Dendritic cell treated with granulocyte-macrophage colony-stimulating factor and Interleukin-4, amounts not matched to agents 40 ng/mL and 50 ng/mL, for 4 days (primary cell): ENCODE results near the gene DESI2.

Experiments
- H3K27ac Mint-ChIP-seq: one replicate; pipeline ENCODE4 v1.8.0; 2022; ENCODE audit warnings: mild to moderate bottlenecking, mixed read lengths
- H3K27me3 Mint-ChIP-seq: one replicate; pipeline ENCODE4 v1.8.0; 2022; ENCODE audit warnings: mild to moderate bottlenecking, mixed read lengths
- H3K36me3 Mint-ChIP-seq: one replicate; pipeline ENCODE4 v1.8.0; 2022; ENCODE audit warnings: low read depth, mixed read lengths
- H3K4me1 Mint-ChIP-seq: one replicate; pipeline ENCODE4 v1.8.0; 2022; ENCODE audit warnings: low read depth, mixed read lengths
- H3K4me3 Mint-ChIP-seq: one replicate; pipeline ENCODE4 v1.8.0; 2022; ENCODE audit warnings: mild to moderate bottlenecking, moderate library complexity, mixed read lengths
- H3K9me3 Mint-ChIP-seq: one replicate; pipeline ENCODE4 v1.8.0; 2022; ENCODE audit warnings: mixed read lengths
- intact Hi-C: fragments of 100-400 bp; cut with micrococcal nuclease; formaldehyde crosslinking; loops from one replicate; pipeline ENCODE4 v1.15.0; 2022

The DESI2 gene

DNA sequence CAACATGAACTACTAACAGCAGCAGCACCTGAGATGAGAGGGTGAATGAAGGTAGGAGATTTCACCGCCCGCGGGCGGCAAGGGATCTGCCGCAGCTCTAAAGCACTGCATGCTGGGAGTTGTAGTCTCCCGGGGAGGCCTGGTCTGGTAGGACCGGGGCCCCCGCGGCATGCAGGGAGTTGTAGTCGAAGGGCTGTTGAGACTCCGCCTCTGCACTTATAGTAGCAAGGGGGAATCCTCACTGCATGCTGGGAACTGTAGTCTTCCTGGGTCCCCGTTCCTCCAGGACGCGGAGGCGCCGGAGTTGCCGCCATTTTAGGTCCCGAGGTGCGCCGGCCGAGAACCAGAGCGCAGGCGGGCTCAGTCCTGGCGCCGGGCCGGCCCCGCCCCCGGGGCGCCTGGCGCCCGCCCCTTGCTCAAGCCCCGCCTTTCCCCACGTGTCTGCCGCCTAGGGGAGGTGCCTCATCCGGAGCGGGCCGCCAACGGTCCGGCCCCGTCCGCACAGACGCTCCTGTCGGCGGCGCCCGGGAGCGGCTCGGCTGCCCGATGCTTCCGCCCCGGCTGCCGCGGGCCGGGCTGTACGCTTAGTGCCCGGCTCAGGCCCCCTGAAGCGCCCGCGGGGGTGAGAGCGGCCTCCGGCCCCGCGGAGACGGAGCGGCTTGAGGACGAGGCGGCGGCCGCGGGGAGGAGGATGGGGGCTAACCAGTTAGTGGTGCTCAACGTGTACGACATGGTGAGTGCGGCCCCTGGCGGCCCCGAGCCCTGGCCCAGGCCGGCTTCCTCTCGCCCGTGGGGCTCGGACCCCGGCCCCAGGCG lies at the start of gene DESI2:
Gene DESI2, plus strand, starts transcription at position 504 of the 816 bp plus-strand sequence. Its CDS starts 188 bp downstream, at position 692.
- Mint-ChIP-seq H3K36me3 (peaks cover 17% of the 10 kb centered on the region), H3K27ac (no peak within 1 kb of the TSS), H3K4me3 (peak within 1 kb of the TSS; percentile 75), H3K4me1 (peaks cover 20% of the 10 kb centered on the region), H3K27me3 (peaks cover 4% of the 10 kb centered on the region), H3K9me3 (no peaks in the 10 kb centered on the region)
- intact Hi-C loops = loop anchor here (1.0 to 10.0 kb wide), 5 partner anchors 149 to 314 kb away; partner anchors contain the start of genes COX20 and HNRNPU

DNA sequence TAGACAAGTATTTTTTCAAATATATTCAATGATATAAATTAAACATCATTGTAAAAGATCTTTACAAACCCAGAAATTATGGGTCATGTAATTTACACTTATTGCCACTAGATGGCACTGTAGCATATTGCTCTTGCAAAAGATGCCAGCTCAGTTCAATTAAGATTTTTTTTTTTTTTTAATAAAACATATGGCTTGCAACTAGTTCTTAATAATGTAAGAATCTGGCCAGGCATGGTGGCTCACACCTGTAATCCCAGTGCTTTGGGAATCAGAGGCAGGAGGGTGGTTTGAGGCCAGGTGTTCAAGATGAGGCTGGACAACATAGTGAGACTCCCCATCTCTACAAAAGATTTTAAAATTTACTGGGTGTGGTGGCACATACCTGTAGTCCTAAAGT lies 49.4 kb upstream of the DESI2 start:
- Mint-ChIP-seq H3K9me3 (no peaks in the 10 kb centered on the region), H3K27me3 (peaks cover 1% of the 10 kb centered on the region), H3K27ac (no peak overlapping the region), H3K36me3 (no peaks in the 10 kb centered on the region), H3K4me3 (no peak overlapping the region), H3K4me1 (peaks cover 28% of the 10 kb centered on the region)
- intact Hi-C loops = loop anchor here (1.0 kb wide), 1 partner anchor 193 kb away; no protein-coding TSS in a partner anchor

DNA sequence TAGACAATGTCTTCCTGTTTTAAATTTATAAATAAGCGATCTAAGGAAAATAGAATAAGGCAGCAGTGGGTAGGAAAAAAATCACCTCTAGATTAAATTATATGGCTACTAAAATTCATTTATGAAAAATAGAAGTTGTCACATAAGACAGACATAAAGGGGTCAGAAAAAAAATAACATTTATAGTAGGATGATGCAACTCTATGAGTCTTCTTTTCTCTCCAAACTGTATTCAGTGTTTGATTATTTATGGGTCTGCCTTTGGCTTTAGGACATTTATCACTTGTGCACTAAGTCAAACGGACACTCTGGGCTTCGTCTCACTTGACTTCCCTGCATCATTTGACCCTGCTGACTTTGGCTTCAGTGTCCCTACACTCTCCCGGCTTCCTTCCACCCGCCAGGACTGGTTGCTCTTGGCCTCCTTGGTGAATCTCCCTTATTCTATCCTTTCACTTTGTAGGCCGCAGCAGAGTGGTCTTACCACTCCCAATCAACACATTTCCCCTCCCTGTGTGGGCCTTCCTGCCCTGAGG lies 47.0 kb upstream of the DESI2 start:
- Mint-ChIP-seq H3K4me1 (peaks cover 18% of the 10 kb centered on the region), H3K27ac (no peak overlapping the region), H3K9me3 (no peaks in the 10 kb centered on the region), H3K36me3 (no peaks in the 10 kb centered on the region), H3K27me3 (no peaks in the 10 kb centered on the region), H3K4me3 (no peak overlapping the region)
- intact Hi-C loops = no loop called here

DNA sequence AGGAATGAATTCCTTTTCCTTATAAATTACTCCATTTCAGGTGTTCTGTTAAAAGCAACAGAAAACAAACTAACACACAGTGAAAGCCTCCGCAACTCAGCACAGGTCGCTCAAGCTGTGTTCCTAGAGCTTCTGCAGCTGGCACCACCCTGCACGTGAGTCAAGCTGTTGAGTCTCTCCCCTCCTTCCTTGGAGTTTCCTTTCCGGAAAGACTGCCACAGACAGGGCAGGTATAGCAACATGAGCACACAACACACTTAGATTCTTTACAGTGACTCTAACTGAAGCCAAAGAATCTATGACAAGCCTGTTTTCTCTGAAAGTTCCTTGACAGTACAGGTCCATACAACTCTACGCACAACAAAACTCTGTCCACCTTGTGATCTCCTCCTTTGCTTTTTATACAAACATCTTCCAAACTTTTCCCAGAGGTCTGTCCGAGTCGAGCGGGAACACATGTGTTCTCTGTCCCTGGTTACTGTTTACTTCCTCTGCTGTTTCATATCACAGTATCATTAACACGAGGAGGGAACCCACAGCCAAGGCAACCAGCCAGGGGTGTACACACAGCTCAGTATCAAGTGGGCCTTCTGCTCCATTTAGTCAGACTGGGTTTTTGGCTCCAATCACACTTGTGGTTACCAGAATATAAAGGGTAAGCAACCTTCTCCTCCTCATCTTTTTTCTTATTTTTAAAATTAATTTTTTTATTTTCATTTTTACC lies 38.7 kb upstream of the DESI2 start:
- Mint-ChIP-seq H3K4me1 (no peaks in the 10 kb centered on the region), H3K27me3 (no peaks in the 10 kb centered on the region), H3K27ac (no peak overlapping the region), H3K9me3 (no peaks in the 10 kb centered on the region), H3K4me3 (no peak overlapping the region), H3K36me3 (no peaks in the 10 kb centered on the region)
- intact Hi-C loops = loop anchor here (1.0 kb wide), 1 partner anchor 31 kb away; no protein-coding TSS in a partner anchor

DNA sequence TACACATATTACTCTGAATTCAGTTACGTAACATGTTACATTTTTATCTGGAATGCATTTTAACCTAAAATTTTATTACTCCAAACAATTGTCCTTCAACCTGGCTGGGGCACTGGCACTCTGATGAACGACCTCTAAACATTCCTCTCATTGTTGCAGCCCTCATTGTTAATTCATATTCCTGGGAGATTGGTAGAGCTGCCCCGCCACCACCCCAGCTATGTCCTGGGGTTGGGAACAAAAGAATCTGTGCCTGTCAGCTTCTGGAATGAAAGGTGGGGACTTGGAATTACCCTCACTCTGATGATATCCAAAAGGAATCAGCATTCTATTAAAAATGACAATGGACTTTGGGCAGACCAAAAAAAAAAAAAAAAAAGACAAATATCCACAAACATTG lies 38.0 kb upstream of the DESI2 start:
- no peaks in the 10 kb centered on the region for H3K27me3 Mint-ChIP-seq
- intact Hi-C loops = loop anchor here (1.0 kb wide), 1 partner anchor 32 kb away; no protein-coding TSS in a partner anchor

GRCh38 chr1:244615301-244615700 lies 37.6 kb upstream of the DESI2 start:
- Mint-ChIP-seq H3K4me3 (no peak overlapping the region), H3K9me3 (no peaks in the 10 kb centered on the region), H3K4me1 (no peaks in the 10 kb centered on the region), H3K36me3 (no peaks in the 10 kb centered on the region), H3K27ac (no peak overlapping the region), H3K27me3 (no peaks in the 10 kb centered on the region)
- intact Hi-C loops = no loop called here

More for the DNA sequence above, 38.0 kb upstream of the DESI2 start:
- no peak overlapping the region for H3K27ac Mint-ChIP-seq
- H3K4me1 Mint-ChIP-seq = no peaks in the 10 kb centered on the region
- H3K9me3 Mint-ChIP-seq = no peaks in the 10 kb centered on the region
- H3K4me3 Mint-ChIP-seq = no peak overlapping the region
- no peaks in the 10 kb centered on the region for H3K36me3 Mint-ChIP-seq

DNA sequence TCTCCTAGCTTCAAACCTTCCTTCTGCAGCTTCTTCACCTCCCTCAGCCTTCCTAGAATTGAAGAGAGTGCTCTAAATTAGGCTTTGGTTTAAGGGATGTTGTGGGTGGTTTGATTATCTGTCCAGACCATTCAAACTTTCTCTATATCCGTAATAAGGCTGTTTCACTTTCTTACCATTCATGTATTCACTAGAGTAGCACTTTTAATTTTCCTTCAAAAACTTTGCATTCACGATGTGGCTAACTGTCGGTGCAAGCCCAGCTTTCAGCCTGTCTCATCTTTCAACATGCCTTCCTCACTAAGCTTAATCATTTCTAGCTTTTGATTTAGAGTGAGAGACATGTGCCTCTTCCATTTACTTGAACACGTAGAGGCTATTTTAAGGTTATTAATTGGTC lies 26.2 kb upstream of the DESI2 start:
- H3K27ac Mint-ChIP-seq = no peak overlapping the region

DNA sequence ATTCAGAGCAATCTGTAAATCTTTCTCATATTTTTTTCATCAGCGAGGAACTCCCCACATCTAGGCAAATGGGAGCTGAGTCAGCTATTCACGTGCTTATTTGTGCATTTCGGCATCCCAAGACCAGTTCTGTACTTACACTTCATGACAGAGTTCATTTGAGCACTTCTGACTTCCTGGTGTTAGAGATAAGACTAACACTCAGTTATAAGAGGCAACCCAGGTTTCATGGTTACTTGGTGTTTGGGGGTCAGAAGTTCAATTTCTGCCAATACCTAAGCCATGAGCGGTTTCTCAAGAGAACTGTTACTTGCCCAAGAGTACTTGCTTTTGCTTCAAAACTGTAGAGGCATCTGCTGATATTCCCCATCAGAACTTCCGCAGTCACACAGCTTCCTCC lies 24.1 kb upstream of the DESI2 start:
- no peaks in the 10 kb centered on the region for H3K9me3 Mint-ChIP-seq

More for the DNA sequence above, 26.2 kb upstream of the DESI2 start:
- Mint-ChIP-seq H3K4me3 (no peak overlapping the region), H3K27me3 (no peaks in the 10 kb centered on the region), H3K4me1 (no peaks in the 10 kb centered on the region), H3K36me3 (no peaks in the 10 kb centered on the region), H3K9me3 (no peaks in the 10 kb centered on the region)
- intact Hi-C loops = no loop called here

GRCh38 chr1:244633140-244633539 lies 19.8 kb upstream of the DESI2 start:
- Mint-ChIP-seq H3K4me3 (no peak overlapping the region), H3K9me3 (no peaks in the 10 kb centered on the region), H3K27me3 (no peaks in the 10 kb centered on the region), H3K27ac (no peak overlapping the region), H3K36me3 (no peaks in the 10 kb centered on the region), H3K4me1 (no peaks in the 10 kb centered on the region)
- intact Hi-C loops = no loop called here

More for the DNA sequence above, 24.1 kb upstream of the DESI2 start:
- H3K36me3 Mint-ChIP-seq = no peaks in the 10 kb centered on the region
- no peak overlapping the region for H3K4me3 Mint-ChIP-seq
- H3K27ac Mint-ChIP-seq = no peak overlapping the region
- H3K27me3 Mint-ChIP-seq = no peaks in the 10 kb centered on the region
- no peaks in the 10 kb centered on the region for H3K4me1 Mint-ChIP-seq
- intact Hi-C loops = no loop called here

DNA sequence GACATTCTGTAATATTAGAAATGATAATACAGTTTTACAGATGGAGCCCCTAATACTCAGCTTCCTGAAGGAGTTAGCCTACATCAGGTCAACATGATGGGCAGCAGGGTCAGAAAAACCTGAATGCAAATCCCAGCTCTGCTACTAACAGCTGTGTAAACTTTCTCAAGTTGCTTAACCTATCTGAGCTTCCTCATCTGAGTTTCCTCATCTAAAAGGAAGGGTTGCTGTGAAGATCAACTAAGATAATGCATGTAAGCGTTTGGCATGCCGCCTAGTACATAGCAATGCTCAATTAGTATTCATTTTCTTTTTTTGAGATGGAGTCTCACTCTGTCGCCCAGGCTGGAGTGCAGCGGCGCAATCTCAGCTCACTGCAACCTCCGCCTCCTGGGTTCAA lies 18.4 kb upstream of the DESI2 start:
- Mint-ChIP-seq H3K4me1 (no peaks in the 10 kb centered on the region), H3K27ac (no peak overlapping the region), H3K9me3 (no peaks in the 10 kb centered on the region), H3K27me3 (no peaks in the 10 kb centered on the region), H3K36me3 (no peaks in the 10 kb centered on the region), H3K4me3 (no peak overlapping the region)
- intact Hi-C loops = no loop called here

- H3K36me3 Mint-ChIP-seq = no peaks in the 10 kb centered on the region
- H3K4me3 Mint-ChIP-seq = no peak overlapping the region
- no peak overlapping the region for H3K27ac Mint-ChIP-seq
- H3K9me3 Mint-ChIP-seq = no peaks in the 10 kb centered on the region
- no peaks in the 10 kb centered on the region for H3K4me1 Mint-ChIP-seq
- H3K27me3 Mint-ChIP-seq = no peaks in the 10 kb centered on the region
- intact Hi-C loops = no loop called here
Measured at GRCh38 chr1:244636488-244637259, 16.3 kb upstream of the DESI2 start.

- no peaks in the 10 kb centered on the region for H3K4me1 Mint-ChIP-seq
- H3K27ac Mint-ChIP-seq = no peak overlapping the region
Measured at GRCh38 chr1:244639561-244639960, 13.4 kb upstream of the DESI2 start.

GRCh38 chr1:244640917-244641316 lies 12.0 kb upstream of the DESI2 start:
- H3K36me3 Mint-ChIP-seq = no peaks in the 10 kb centered on the region
- H3K4me1 Mint-ChIP-seq = no peaks in the 10 kb centered on the region
- H3K27me3 Mint-ChIP-seq = peaks cover 4% of the 10 kb centered on the region
- H3K27ac Mint-ChIP-seq = no peak overlapping the region
- no peak overlapping the region for H3K4me3 Mint-ChIP-seq
- H3K9me3 Mint-ChIP-seq = no peaks in the 10 kb centered on the region
- intact Hi-C loops = no loop called here

More at GRCh38 chr1:244639561-244639960, 13.4 kb upstream of the DESI2 start:
- H3K27me3 Mint-ChIP-seq = peaks cover 4% of the 10 kb centered on the region
- intact Hi-C loops = no loop called here
- H3K9me3 Mint-ChIP-seq = no peaks in the 10 kb centered on the region
- no peaks in the 10 kb centered on the region for H3K36me3 Mint-ChIP-seq
- H3K4me3 Mint-ChIP-seq = no peak overlapping the region
